AG09309 (cell line): ENCODE measurements around the gene GREB1L.

Experiments
- DNase-seq: peaks from one replicate; pipeline ENCODE4 v3.0.0-alpha.2; 2010; ENCODE audit warnings: low read depth
- H3K4me3 ChIP-seq: 2 replicates; pipeline ENCODE4 v1.5.1; 2011; ENCODE audit warnings: mild to moderate bottlenecking, low read depth, low read length, moderate library complexity; ENCODE audit not compliant: control insufficient read depth
- CTCF ChIP-seq: IDR thresholded peaks from 2 replicates; pipeline ENCODE4 v1.5.1; 2011; ENCODE audit warnings: mild to moderate bottlenecking, low read depth, low read length, inconsistent platforms; ENCODE audit not compliant: insufficient read depth, control insufficient read depth; ENCODE audit errors: missing control alignments

The GREB1L gene

GRCh38 chr18:21408681-21409080 is 166.6 kb downstream of the GREB1L start:
- DNase-seq, result no peak
- no peak overlapping the region for H3K4me3 ChIP-seq
- no peak for TF ChIP-seq CTCF

DNA sequence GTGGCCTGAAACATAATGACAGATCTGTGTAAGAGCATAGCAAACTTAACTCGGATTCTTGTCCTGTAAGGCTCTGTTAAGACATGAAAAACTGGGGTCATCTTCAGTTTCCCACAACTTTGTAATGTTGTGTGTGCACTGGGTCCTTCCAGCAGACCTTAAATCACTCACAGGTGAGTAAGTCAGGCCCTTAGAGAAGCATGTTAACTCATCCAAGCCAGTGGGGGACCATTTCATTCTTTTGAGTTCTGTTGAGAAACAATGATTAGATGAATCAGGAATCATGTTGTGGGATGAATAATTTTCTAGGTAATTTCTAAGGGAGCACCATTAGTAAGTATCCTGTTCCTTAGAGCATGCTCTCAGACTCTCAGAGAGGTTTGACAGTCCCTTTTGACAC is 191.4 kb downstream of the GREB1L start:
- no peak overlapping the region for H3K4me3 ChIP-seq
- no peak for DNase-seq
- no peak for TF ChIP-seq CTCF

DNA sequence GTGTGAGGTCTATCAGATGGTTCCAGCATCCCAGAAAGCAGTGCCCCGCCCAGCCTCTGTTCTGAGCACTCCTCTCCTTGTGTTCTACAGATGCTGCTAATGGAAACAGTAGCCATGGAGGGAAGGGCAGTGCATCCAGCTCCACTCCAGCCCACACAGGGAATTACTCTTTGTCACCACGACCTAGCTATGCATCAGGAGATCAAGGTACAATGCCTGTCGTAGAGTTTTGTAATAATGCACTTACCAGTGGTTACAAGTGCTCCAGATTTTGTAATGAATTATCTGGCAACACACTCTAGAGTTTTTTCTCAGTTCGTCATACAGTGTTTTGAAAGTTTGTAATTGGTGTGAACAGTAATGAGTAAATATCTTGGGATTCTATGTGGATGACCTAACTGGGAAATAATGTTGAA is 197.4 kb downstream of the GREB1L start:
- DNase-seq, result peak; percentile 77
- H3K4me3 ChIP-seq, result no peak overlapping the region
- no peak for TF ChIP-seq CTCF

- no peak overlapping the region for H3K4me3 ChIP-seq
- TF ChIP-seq CTCF, result no peak
- DNase-seq, result no peak
Observed at GRCh38 chr18:21441670-21442069, 199.6 kb downstream of the GREB1L start.

DNA sequence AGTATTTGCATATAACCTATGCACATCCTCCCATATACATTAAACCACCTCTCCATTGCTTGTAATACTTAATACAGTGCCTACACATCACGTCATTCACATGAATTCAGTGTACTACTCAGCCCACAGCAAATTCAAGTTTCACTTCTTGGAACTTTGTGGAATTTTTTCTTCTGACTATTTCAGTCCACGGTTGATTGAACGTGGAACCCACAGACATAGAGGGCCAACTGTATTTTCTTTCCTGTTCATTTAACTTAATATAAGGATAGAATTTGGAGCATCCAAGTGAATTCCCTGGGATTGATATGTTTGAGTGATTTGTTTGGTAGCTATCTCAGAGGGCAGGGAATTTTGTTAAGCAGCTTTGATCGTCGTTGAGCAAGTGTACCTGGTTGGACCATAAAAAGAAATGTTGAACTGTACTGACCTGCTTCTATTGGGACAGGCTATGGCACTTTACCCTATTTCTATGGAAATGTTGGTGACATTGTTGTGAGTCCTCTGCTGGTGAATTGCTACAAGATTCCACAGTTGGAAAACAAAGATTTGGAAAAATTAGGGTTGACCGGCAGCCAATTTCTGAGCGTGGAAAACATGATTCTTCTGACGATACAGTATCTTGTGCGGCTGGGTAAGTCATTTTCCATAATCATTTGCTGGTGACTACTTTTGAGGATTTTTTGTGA is 201.9 kb downstream of the GREB1L start:
- TF ChIP-seq CTCF, result no peak
- DNase-seq, result no peak
- H3K4me3 ChIP-seq, result no peak overlapping the region

DNA sequence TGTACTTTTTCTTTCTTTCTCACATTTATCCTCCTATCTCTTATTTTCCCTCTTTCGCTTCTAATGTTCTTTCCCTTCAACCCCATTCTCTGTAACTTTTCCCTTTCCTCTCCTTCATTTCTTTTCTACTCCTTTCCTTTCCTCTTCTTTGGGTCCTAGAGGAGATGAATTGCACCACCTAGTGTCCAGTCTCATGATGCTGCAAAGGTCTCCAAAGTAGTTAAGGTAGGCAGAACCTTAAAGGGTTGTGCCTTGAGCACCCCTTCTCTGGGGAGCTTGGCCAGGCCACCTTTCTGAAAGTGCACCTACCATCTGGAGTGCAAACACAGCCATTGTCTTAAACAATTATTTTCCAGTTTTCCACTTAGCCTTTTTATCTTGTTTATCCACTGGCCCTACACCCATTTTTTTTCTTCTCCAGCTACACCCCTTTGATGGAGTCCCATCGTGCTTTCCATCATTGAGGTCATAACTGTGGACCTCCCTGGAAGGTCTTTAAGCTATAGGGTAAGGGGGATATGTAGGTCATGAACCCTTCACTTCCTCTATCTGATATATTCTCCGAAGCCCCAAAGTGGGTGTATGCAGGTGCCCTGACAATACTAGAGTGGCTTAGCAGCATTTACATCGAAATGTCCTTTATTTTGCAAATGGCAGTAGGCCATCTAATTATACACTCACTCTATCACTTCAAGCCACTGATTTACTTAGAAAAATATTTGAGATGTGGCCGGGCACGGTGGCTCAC is 202.6 kb downstream of the GREB1L start:
- no peak overlapping the region for H3K4me3 ChIP-seq
- TF ChIP-seq CTCF, result peak; percentile 87
- peak; percentile 24 for DNase-seq
